ENCODE measurements around the gene JPH3.

- TF ChIP-seq, protein P1, sequence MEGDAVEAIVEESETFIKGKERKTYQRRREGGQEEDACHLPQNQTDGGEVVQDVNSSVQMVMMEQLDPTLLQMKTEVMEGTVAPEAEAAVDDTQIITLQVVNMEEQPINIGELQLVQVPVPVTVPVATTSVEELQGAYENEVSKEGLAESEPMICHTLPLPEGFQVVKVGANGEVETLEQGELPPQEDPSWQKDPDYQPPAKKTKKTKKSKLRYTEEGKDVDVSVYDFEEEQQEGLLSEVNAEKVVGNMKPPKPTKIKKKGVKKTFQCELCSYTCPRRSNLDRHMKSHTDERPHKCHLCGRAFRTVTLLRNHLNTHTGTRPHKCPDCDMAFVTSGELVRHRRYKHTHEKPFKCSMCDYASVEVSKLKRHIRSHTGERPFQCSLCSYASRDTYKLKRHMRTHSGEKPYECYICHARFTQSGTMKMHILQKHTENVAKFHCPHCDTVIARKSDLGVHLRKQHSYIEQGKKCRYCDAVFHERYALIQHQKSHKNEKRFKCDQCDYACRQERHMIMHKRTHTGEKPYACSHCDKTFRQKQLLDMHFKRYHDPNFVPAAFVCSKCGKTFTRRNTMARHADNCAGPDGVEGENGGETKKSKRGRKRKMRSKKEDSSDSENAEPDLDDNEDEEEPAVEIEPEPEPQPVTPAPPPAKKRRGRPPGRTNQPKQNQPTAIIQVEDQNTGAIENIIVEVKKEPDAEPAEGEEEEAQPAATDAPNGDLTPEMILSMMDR (conservative IDR thresholded peaks at IDR 0.05): no peak
- no peak for TF ChIP-seq EZH2 (IDR thresholded peaks at IDR 0.05; ENCODE audit: low read depth)
Measured at GRCh38 chr16:87662254-87663204, 60.2 kb downstream of the JPH3 start.
